GM06990 (cell line): ENCODE results near the gene RP2.

ENCODE experiments used
- DNase-seq: peaks from one replicate; pipeline ENCODE4 v3.0.0-alpha.2; 2011; ENCODE audit not compliant: insufficient read length; ENCODE audit errors: extremely low read depth
- H3K27me3 ChIP-seq: replicated peaks from 2 replicates; pipeline ENCODE4 v1.6.0; 2011; ENCODE audit warnings: low read length; ENCODE audit not compliant: control insufficient read depth, insufficient read depth
- H3K36me3 ChIP-seq: 2 replicates; pipeline ENCODE4 v1.5.1; 2011; ENCODE audit warnings: low read length; ENCODE audit not compliant: control insufficient read depth, insufficient read depth
- H3K4me3 ChIP-seq: replicated peaks from 2 replicates; pipeline ENCODE4 v1.5.1; 2011; ENCODE audit warnings: low read depth, mild to moderate bottlenecking, control low read depth, low read length
- CTCF ChIP-seq: IDR thresholded peaks from 2 replicates; pipeline ENCODE4 v1.5.1; 2011; ENCODE audit warnings: low read length, control low read depth, mild to moderate bottlenecking, inconsistent platforms; ENCODE audit not compliant: insufficient read depth, poor library complexity, severe bottlenecking

Gene RP2

GRCh38 chrX:46927718-46928117, 90.9 kb downstream of the RP2 start:
- TF ChIP-seq CTCF: no peak
- Histone ChIP-seq H3K4me3 (no peak overlapping the region), H3K27me3 (no peaks in the 10 kb centered on the region), H3K36me3 (no peaks in the 10 kb centered on the region; the same call in 1 of the 2 replicates)
- DNase-seq: no peak

GRCh38 chrX:46929439-46930261, 92.8 kb downstream of the RP2 start:
- H3K27me3 ChIP-seq: no peaks in the 10 kb centered on the region
- peak; percentile 1 for TF ChIP-seq CTCF
- no peak for DNase-seq

More at GRCh38 chrX:46929439-46930261, 92.8 kb downstream of the RP2 start:
- Histone ChIP-seq H3K36me3 (no peaks in the 10 kb centered on the region; the same call in 1 of the 2 replicates), H3K4me3 (no peak overlapping the region)
